ENCODE measurements around the gene SF1. TPM values are rescaled to one million over a fixed set of nuclear protein-coding genes. Genes with fewer than 3 reads are reported as not detected.

The SF1 gene
- total and polyA plus RNA-seq, 9 of the 15 experiments (the other 6 are each of a cell fraction or from before 2014, with no cell fraction given): 13.1 to 334 (median 111) TPM

DNA sequence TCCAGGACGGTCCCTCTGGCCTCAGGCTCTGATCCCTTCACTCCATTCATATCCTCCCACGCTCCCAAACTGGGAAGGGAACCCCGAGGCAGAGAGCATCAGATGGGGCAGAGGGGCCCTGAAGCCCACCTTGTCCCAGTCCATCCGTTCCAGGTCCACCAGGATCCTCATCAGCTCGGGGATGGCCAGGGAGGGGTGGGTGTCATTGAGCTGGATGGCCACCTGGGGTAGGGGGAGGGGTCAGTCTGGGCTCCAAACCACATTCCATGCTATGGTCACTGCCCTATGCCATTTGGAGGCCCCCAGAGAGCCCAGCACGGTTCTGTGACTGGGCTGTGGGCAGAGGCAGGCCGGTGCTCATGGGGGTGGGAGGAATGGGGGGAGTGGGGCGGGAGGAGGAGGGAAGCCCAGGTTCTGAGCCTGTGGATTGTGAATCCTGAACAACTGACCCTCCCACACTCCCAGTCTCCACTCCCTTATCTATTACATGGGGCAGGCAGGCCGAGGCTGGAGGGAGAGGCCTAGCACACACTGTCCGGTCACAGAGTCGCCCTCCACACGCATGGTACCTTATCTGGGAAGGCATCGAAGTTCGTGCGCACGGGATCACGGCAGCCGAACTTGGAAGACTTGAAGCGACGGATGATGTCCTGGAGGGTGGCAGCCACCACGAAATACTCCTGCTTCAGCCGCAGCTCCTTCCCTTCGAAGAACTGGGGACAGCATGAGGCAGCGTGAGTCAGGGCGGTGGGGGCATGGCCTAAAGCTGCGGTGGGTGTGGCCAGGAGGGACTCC is 24.0 kb downstream of the SF1 start (continued):
- TF ChIP-seq, protein P1, sequence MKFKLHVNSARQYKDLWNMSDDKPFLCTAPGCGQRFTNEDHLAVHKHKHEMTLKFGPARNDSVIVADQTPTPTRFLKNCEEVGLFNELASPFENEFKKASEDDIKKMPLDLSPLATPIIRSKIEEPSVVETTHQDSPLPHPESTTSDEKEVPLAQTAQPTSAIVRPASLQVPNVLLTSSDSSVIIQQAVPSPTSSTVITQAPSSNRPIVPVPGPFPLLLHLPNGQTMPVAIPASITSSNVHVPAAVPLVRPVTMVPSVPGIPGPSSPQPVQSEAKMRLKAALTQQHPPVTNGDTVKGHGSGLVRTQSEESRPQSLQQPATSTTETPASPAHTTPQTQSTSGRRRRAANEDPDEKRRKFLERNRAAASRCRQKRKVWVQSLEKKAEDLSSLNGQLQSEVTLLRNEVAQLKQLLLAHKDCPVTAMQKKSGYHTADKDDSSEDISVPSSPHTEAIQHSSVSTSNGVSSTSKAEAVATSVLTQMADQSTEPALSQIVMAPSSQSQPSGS (CRISPR knock-in tag; IDR thresholded peaks at IDR 0.05): no peak
- no peak for TF ChIP-seq ZNF24 (IDR thresholded peaks at IDR 0.05)
- no peak for TF ChIP-seq HMG20B (CRISPR knock-in tag; IDR thresholded peaks at IDR 0.05)
- TF ChIP-seq, protein P2, sequence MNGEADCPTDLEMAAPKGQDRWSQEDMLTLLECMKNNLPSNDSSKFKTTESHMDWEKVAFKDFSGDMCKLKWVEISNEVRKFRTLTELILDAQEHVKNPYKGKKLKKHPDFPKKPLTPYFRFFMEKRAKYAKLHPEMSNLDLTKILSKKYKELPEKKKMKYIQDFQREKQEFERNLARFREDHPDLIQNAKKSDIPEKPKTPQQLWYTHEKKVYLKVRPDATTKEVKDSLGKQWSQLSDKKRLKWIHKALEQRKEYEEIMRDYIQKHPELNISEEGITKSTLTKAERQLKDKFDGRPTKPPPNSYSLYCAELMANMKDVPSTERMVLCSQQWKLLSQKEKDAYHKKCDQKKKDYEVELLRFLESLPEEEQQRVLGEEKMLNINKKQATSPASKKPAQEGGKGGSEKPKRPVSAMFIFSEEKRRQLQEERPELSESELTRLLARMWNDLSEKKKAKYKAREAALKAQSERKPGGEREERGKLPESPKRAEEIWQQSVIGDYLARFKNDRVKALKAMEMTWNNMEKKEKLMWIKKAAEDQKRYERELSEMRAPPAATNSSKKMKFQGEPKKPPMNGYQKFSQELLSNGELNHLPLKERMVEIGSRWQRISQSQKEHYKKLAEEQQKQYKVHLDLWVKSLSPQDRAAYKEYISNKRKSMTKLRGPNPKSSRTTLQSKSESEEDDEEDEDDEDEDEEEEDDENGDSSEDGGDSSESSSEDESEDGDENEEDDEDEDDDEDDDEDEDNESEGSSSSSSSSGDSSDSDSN (IDR thresholded peaks at IDR 0.05; ENCODE audit: borderline replicate concordance in 1 of 2, low read depth in 2 of 2, low read length in 2 of 2): 0 out of 4 replicates have a peak, but pooled peaks have one; percentile 65 to 74
- no peak for TF ChIP-seq SAFB2 (IDR thresholded peaks at IDR 0.05; ENCODE audit: borderline replicate concordance, low read depth, low read length, severe bottlenecking)
- TF ChIP-seq DPF2 (IDR thresholded peaks at IDR 0.05): peak; percentile 67
- 0 out of 2 replicates have a peak, but pooled peaks have one; percentile 63 for TF ChIP-seq KAT7 (CRISPR knock-in tag; IDR thresholded peaks at IDR 0.05; ENCODE audit: borderline replicate concordance)
- TF ChIP-seq PTTG1 (tag; IDR thresholded peaks at IDR 0.05; ENCODE audit: low read depth): no peak
- TF ChIP-seq, protein P3, sequence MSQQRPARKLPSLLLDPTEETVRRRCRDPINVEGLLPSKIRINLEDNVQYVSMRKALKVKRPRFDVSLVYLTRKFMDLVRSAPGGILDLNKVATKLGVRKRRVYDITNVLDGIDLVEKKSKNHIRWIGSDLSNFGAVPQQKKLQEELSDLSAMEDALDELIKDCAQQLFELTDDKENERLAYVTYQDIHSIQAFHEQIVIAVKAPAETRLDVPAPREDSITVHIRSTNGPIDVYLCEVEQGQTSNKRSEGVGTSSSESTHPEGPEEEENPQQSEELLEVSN (IDR thresholded peaks at IDR 0.05; ENCODE audit: borderline replicate concordance in 1 of 2, extremely low read depth in 1 of 2, insufficient read depth in 1 of 2, insufficient read length in 1 of 2, low read depth in 1 of 2, low read length in 1 of 2, poor library complexity in 1 of 2, severe bottlenecking in 1 of 2): peak in 1 of 2 experiments; percentile 72
- TF ChIP-seq, protein P4, sequence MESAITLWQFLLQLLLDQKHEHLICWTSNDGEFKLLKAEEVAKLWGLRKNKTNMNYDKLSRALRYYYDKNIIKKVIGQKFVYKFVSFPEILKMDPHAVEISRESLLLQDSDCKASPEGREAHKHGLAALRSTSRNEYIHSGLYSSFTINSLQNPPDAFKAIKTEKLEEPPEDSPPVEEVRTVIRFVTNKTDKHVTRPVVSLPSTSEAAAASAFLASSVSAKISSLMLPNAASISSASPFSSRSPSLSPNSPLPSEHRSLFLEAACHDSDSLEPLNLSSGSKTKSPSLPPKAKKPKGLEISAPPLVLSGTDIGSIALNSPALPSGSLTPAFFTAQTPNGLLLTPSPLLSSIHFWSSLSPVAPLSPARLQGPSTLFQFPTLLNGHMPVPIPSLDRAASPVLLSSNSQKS (CRISPR knock-in tag; IDR thresholded peaks at IDR 0.05): no peak
- TF ChIP-seq MYC (IDR thresholded peaks at IDR 0.05; ENCODE audit: low read depth, low read length): peak; percentile 61; the same call in 1 of the 2 replicates
- TF ChIP-seq MYC (CRISPR knock-in tag; IDR thresholded peaks at IDR 0.05; ENCODE audit: borderline replicate concordance, low read depth): no peak
- no peak for TF ChIP-seq EP400 (IDR thresholded peaks at IDR 0.05)
- no peak for TF ChIP-seq SMARCB1 (IDR thresholded peaks at IDR 0.05; ENCODE audit: insufficient read length, low read depth)
- TF ChIP-seq ZNF766 (CRISPR knock-in tag; conservative IDR thresholded peaks at IDR 0.05): no peak

Data from K562 (cell line).